Activated T-helper 2 cell treated with anti-CD3 and anti-CD28 coated beads, Interferon-gamma antibody, Interleukin-2, Interleukin-4, amounts not matched to agents 10 μg/mL and 5 μg/mL and 100 μg/mL, durations not matched to agents 14 hours and 24 hours and 36 hours (primary cell): ENCODE measurements around the gene AFAP1L1. TPM values are rescaled to one million over a fixed set of nuclear protein-coding genes. Genes with fewer than 3 reads are reported as not detected.
A peak's percentile ranks its signal among the peaks of the same experiment; 100 is the strongest.

Source experiments
- DNase-seq: peaks from one replicate; pipeline ENCODE4 v3.0.0; 2021; ENCODE audit warnings: low spot score
- H3K27ac Mint-ChIP-seq: one replicate; pipeline ENCODE4 v1.8.0; 2021; ENCODE audit warnings: mixed read lengths
- H3K27me3 Mint-ChIP-seq: one replicate; pipeline ENCODE4 v1.8.0; 2021; ENCODE audit warnings: low read depth, mixed read lengths
- H3K36me3 Mint-ChIP-seq: one replicate; pipeline ENCODE4 v1.8.0; 2021; ENCODE audit warnings: low read depth, mixed read lengths
- H3K4me1 Mint-ChIP-seq: one replicate; pipeline ENCODE4 v1.8.0; 2021; ENCODE audit warnings: low read depth, mixed read lengths
- H3K4me3 Mint-ChIP-seq: one replicate; pipeline ENCODE4 v1.8.0; 2021; ENCODE audit warnings: low read depth, mild to moderate bottlenecking, moderate library complexity, mixed read lengths
- H3K9me3 Mint-ChIP-seq: one replicate; pipeline ENCODE4 v1.8.0; 2021; ENCODE audit warnings: mixed read lengths
- intact Hi-C: fragments of 100-400 bp; cut with micrococcal nuclease; formaldehyde crosslinking; loops from one replicate; pipeline ENCODE4 v1.15.1; 2023
- total RNA-seq: library from RNA; stranded (reverse); gene quantifications from 2 replicates; pipeline ENCODE4 v1.2.3, GENCODE V29; 2022

Gene AFAP1L1
- total RNA-seq, 1 donor from 2014 or later: not detected

DNA sequence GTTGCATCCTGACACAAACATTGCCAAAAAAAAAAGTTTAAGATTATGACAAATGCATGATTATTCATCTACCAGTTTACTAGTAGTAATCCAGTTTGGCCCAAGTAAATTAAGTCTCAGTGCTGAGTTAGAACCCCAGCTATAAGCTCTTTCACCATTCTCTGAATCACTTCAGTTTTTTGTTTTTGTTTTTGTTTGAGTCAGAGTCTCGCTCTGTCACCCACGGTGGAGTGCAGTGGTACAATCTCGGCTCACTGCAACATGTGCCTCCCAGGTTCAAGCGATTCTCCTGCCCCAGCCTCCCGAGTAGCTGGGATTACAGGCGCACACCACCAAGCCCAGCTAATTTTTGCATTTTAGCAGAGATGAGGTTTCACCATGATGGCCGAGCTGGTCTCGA, 84.7 kb downstream of the AFAP1L1 start:
- intact Hi-C loops: loop anchor here (2.0 to 5.0 kb wide), 2 partner anchors 194 to 974 kb away; partner anchors contain the start of genes CSNK1A1 and FBXO38
- H3K4me3 Mint-ChIP-seq: peak overlapping the region; percentile 15
- H3K36me3 Mint-ChIP-seq: peaks cover 56% of the 10 kb centered on the region
- no peaks in the 10 kb centered on the region for H3K9me3 Mint-ChIP-seq
- H3K27me3 Mint-ChIP-seq: no peaks in the 10 kb centered on the region
- peak overlapping the region; percentile 54 for H3K27ac Mint-ChIP-seq
- peaks cover 68% of the 10 kb centered on the region for H3K4me1 Mint-ChIP-seq
- DNase-seq: no peak

DNA sequence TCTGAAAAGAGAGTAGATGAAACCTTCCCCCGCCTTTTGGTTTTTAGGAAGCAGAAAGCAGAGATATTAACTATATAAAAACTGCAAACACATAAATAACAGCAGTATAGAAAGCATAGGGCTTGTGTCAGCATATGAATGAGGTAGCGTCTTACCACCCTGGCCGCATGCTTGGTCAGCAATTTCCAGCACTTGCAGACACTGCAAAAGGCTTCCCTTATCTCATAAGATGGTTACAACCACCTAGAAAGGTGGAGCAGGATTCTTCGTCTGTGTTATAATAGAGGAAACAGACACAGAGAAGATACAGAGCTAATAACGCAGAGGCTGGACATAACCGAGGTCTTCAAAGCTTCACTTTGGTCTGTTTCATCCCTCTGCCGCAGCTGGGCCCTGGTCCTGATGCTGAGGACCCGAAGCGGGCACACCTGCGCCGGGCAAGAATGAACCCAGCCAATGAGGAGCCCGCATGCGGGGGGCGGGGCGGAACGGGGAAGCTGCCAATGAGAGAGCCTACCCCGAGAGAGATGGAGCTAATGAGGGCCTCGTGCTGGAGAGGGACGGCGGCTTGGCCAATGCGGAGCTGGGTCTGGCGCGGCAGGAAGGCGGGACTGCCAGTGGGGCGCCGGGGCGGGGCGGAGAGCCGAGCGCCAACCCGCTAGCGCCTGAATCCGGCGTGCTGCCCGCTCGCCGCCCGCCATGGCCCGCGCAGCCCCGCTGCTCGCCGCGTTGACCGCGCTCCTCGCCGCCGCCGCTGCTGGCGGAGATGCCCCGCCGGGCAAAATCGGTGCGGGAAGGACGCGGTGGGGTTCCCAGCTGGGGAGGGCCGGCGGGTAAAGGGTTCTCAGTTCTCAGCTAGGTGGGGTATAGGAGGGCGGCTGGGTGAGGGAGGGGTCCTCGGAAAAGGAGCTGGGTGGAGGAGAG, 86.0 kb downstream of the AFAP1L1 start, which contains the start of gene PCYOX1L:
Gene PCYOX1L, plus strand, starts transcription at position 677 of the 924 bp plus-strand sequence. Its CDS starts 23 bp downstream, at position 700.
- Mint-ChIP-seq H3K27me3 (no peaks in the 10 kb centered on the region), H3K27ac (peak within 1 kb of the TSS; percentile 81), H3K36me3 (peaks cover 43% of the 10 kb centered on the region), H3K4me3 (peak within 1 kb of the TSS; percentile 94), H3K4me1 (peaks cover 63% of the 10 kb centered on the region), H3K9me3 (no peaks in the 10 kb centered on the region)
- DNase-seq: peak; percentile 97
- intact Hi-C loops: loop anchor here (1.0 to 5.0 kb wide), 3 partner anchors 12 to 975 kb away; partner anchors contain the start of genes CSNK1A1, FBXO38 and GRPEL2

DNA sequence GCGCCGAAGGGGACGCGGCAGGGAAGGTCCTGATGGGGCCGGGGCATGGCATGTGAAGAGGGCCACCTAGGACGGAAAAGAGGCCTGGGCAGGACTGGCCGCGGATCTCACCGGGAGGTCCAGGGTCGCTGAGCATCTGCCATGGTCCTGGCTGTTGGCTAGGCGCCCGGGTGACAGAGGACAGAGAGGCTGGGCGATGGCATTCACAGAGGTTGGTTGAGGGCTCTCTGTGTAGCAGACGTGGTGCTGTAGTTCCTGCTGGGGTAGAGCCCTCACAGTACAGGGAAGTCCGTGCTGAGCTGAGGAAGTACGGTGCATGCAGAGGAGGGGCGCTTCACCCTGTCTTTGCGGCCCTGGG, 86.6 kb downstream of the AFAP1L1 start:
- H3K4me3 Mint-ChIP-seq: peak overlapping the region; percentile 94
- peak overlapping the region; percentile 81 for H3K27ac Mint-ChIP-seq
- intact Hi-C loops: loop anchor here (5.0 kb wide), 1 partner anchor 976 kb away; the partner anchor contains the start of gene FBXO38
- no peaks in the 10 kb centered on the region for H3K9me3 Mint-ChIP-seq
- H3K4me1 Mint-ChIP-seq: peaks cover 59% of the 10 kb centered on the region
- peaks cover 40% of the 10 kb centered on the region for H3K36me3 Mint-ChIP-seq
- peak; percentile 22 for DNase-seq
- no peaks in the 10 kb centered on the region for H3K27me3 Mint-ChIP-seq

DNA sequence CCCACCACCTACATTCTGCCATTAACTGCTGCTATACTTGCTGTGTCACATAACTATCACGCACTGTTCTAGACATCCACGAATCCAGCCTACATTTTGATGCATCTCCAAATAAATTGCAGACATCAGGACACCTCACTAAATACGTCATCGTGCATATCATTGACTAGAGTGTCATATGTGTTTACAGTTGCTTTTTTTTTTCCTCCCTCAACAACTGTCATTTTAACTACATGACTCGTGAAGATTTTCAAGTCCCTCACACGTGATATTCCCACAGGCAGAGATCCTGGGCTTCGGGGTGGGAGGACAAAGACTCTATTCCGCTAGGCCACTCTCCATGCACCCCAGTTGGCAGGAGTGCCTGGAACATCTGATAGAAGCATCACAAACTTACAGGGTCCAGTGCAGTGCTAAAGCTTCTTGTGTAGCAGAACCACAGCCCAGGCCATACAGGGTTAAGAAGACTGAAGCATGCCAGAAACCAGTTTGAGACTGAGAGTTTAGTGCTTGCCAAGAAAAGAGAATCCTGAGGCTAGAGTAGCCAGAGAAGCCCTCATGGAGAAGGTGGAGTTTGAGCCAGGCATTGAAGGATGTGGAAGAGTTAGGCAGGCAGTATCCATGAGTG, 87.3 kb downstream of the AFAP1L1 start:
- intact Hi-C loops: loop anchor here (5.0 kb wide), 1 partner anchor 977 kb away; the partner anchor contains the start of gene FBXO38
- peaks cover 54% of the 10 kb centered on the region for H3K4me1 Mint-ChIP-seq
- peak overlapping the region; percentile 94 for H3K4me3 Mint-ChIP-seq
- peaks cover 35% of the 10 kb centered on the region for H3K36me3 Mint-ChIP-seq
- DNase-seq: no peak
- H3K27ac Mint-ChIP-seq: peak overlapping the region; percentile 20
- H3K9me3 Mint-ChIP-seq: no peaks in the 10 kb centered on the region
- H3K27me3 Mint-ChIP-seq: no peaks in the 10 kb centered on the region

DNA sequence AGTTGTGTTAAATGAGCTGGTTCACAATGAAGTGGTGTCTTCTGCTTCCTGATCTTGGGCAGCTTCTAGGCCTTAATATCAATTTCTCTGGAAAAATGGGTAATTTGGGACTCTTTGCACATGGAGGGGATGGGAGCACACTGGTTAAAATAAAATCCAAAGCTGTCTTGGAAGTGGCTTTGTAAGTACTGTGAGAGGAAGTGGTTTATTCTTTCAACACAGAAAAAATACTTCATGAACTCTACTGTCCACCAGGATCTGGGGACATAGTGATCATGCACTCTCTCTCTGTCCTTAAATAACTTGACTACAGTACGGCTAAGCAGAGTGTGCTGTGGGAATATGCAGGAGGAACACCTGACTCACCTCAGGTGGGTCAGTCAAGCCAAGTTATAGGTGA, 88.6 kb downstream of the AFAP1L1 start:
- Mint-ChIP-seq H3K4me3 (peak overlapping the region; percentile 37), H3K27me3 (no peaks in the 10 kb centered on the region), H3K9me3 (no peaks in the 10 kb centered on the region), H3K4me1 (peaks cover 44% of the 10 kb centered on the region), H3K36me3 (peaks cover 25% of the 10 kb centered on the region), H3K27ac (peak overlapping the region; percentile 60)
- intact Hi-C loops: no loop called here
- no peak for DNase-seq

- Mint-ChIP-seq H3K4me1 (peaks cover 32% of the 10 kb centered on the region), H3K4me3 (no peak overlapping the region), H3K27ac (no peak overlapping the region), H3K36me3 (peaks cover 19% of the 10 kb centered on the region), H3K9me3 (no peaks in the 10 kb centered on the region), H3K27me3 (no peaks in the 10 kb centered on the region)
- DNase-seq: no peak
- intact Hi-C loops: no loop called here
Observed at GRCh38 chr5:149362541-149362940, 90.9 kb downstream of the AFAP1L1 start.

DNA sequence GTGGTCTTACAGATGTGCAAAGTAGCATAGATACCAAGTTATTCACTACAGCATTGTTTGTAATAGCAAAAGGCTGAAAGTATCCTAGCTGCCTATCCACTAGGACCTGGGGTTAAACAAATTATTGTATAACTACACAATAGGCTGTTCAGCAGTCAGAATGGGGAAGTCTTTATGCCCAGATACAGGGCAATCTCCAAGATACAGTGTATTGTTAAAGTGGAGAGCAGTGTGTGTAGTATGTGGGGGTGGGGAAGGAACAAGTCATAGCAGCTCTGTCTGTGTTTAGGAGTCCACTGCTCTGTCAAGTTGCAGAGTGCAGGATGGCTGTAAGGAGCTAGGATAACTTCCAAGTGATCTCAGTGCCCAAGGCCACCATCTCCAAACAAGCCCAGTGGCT, 91.7 kb downstream of the AFAP1L1 start:
- Mint-ChIP-seq H3K27me3 (no peaks in the 10 kb centered on the region), H3K4me3 (no peak overlapping the region), H3K36me3 (peaks cover 20% of the 10 kb centered on the region), H3K4me1 (peaks cover 31% of the 10 kb centered on the region), H3K9me3 (no peaks in the 10 kb centered on the region), H3K27ac (no peak overlapping the region)
- DNase-seq: no peak
- intact Hi-C loops: no loop called here

DNA sequence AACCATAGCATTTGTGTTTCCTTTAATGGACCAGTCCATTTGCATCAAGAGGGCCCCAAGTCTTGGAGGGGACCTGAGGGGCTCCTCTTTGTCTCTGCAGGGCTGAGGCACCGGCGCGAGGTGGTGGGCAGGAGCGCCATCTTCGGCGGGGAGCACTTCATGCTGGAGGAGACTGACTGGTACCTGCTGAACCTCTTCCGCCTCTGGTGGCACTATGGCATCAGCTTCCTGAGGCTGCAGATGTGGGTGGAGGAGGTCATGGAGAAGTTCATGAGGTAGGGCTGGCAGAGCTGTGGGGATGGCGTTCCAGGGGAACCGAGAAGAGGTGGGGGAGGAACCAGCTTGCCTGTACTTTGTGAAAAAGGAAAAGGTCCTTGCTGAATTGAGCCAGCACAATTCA, 92.3 kb downstream of the AFAP1L1 start:
- no peak for DNase-seq
- no peak overlapping the region for H3K4me3 Mint-ChIP-seq
- no peaks in the 10 kb centered on the region for H3K27me3 Mint-ChIP-seq
- no peak overlapping the region for H3K27ac Mint-ChIP-seq
- no peaks in the 10 kb centered on the region for H3K9me3 Mint-ChIP-seq
- H3K4me1 Mint-ChIP-seq: peaks cover 26% of the 10 kb centered on the region
- H3K36me3 Mint-ChIP-seq: peaks cover 18% of the 10 kb centered on the region
- intact Hi-C loops: no loop called here

DNA sequence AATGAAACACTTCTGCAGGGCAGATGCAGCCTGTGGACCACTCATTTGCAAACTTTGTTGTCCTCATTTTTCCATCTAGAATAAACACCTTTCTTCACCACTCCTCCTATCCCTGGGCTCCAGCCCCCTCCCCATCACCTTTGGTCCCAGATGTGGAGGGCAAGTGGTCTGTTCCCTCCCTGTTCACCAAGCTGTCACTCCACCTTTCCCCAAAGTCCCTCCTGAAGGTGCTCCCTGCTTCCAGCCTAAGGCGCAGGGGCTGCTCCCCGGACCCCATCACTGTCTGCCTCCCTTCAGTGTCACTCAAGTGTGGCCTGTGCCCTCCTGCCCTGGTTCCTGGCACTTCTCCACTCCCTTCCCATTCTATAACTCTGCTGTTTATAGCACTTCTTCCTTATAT, 93.1 kb downstream of the AFAP1L1 start:
- Mint-ChIP-seq H3K9me3 (no peaks in the 10 kb centered on the region), H3K27me3 (no peaks in the 10 kb centered on the region), H3K36me3 (peaks cover 17% of the 10 kb centered on the region), H3K4me1 (peaks cover 19% of the 10 kb centered on the region), H3K4me3 (no peak overlapping the region), H3K27ac (no peak overlapping the region)
- intact Hi-C loops: loop anchor here (5.0 kb wide), 1 partner anchor 198 kb away; no protein-coding TSS in a partner anchor
- DNase-seq: no peak

- intact Hi-C loops: loop anchor here (5.0 kb wide), 1 partner anchor 197 kb away; no protein-coding TSS in a partner anchor
- no peak for DNase-seq
- H3K4me1 Mint-ChIP-seq: peaks cover 12% of the 10 kb centered on the region
- H3K36me3 Mint-ChIP-seq: peaks cover 11% of the 10 kb centered on the region
- no peaks in the 10 kb centered on the region for H3K9me3 Mint-ChIP-seq
- no peak overlapping the region for H3K4me3 Mint-ChIP-seq
- H3K27me3 Mint-ChIP-seq: no peaks in the 10 kb centered on the region
- H3K27ac Mint-ChIP-seq: no peak overlapping the region
Observed at GRCh38 chr5:149365418-149365817, 93.8 kb downstream of the AFAP1L1 start.

DNA sequence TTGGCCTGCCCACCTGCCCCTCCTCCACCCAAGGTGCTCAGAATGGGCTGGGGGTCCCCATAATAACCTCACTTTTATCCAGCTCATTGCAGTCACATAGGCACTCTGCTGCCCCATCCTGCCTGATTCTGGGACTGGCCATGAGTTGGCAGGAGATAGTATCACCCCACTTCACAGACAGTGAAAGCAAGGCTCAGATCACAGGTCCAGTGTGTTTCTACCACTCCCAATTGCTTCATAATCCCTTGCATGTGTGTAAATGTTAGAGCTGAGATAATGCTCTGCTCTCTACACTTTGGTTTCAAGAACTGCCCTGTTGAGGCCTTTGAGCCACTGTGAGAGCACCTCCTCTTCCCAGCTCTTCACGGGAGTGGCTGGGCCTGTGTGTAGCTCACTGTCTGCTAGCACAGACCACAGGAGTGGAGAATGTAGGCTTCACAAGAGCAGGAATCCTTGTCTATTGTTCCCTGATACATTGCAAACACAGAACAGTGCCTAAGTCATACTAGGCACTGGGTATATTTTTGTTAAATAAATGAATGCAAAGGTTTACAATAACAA, 94.6 kb downstream of the AFAP1L1 start:
- no peak for DNase-seq
- no peaks in the 10 kb centered on the region for H3K9me3 Mint-ChIP-seq
- intact Hi-C loops: loop anchor here (5.0 kb wide), 1 partner anchor 196 kb away; no protein-coding TSS in a partner anchor

DNA sequence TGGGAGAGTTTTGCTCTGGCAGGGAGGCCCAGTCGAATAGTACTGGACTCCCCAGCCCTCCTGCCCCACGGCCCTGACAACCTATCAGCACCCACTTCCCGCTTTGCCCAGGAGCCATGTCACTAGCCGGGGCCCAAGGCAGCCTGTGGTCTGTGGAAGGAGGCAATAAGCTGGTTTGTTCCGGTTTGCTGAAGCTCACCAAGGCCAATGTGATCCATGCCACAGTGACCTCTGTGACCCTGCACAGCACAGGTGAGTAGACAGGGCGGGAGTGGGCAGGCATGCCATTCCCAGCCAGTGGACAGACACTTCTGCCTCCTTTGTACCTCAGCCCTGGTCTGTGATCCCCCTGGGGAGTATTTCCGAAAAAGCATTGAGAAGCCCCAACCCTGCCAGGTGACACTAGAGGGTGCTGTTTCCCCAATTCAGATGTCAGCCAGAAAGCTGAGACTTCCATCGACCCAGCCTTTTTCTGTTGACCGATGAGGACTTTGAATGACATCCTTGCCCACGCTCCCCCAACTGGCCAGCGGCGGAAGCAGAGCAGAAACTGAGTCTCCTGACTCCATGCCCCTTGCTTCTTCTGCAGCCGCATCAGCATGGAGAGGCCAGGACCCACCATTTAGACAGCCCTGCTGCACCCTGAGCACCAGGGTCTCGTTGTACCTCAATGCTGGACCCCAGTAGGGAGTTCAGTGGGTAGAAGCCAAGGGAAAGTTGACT, 95.8 kb downstream of the AFAP1L1 start:
- Mint-ChIP-seq H3K27me3 (no peaks in the 10 kb centered on the region), H3K27ac (no peak overlapping the region), H3K36me3 (peaks cover 11% of the 10 kb centered on the region), H3K9me3 (no peaks in the 10 kb centered on the region), H3K4me3 (no peak overlapping the region), H3K4me1 (peaks cover 7% of the 10 kb centered on the region)
- intact Hi-C loops: loop anchor here (1.0 to 5.0 kb wide), 2 partner anchors 50 to 195 kb away; no protein-coding TSS in a partner anchor
- peak; percentile 32 for DNase-seq

More for the DNA sequence above, 94.6 kb downstream of the AFAP1L1 start:
- H3K27me3 Mint-ChIP-seq: no peaks in the 10 kb centered on the region
- H3K27ac Mint-ChIP-seq: no peak overlapping the region
- H3K4me1 Mint-ChIP-seq: peaks cover 7% of the 10 kb centered on the region
- no peak overlapping the region for H3K4me3 Mint-ChIP-seq
- peaks cover 11% of the 10 kb centered on the region for H3K36me3 Mint-ChIP-seq
